ENCODE measurements around the gene TP53TG5.

DNA sequence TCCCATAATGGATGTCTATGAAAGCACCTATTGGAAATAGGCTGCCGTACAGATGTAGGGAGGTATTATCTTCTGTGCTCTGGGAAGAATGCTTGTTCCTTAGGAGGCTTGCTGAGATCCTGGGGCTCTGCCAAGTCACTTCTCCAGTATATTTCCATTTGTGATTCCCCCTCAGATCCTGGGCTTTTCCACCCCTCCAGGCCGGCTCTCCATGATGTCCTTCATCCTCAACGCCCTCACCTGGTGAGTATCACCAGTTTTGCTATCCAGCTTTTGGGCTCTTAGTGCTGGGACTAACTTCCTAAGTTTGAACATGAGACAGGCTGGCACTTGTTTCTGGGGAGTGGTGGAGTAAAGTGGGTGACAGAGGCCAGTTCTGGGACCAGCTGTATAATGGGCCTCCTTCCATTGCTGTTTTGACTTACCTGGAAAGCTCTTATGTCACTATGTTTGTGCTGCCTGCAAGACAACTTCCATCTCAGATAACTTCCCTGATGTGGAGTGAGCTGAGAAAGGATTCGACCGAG, 12.6 kb downstream of the TP53TG5 start:
- no peak for TF ChIP-seq NR2C1 (IDR thresholded peaks at IDR 0.05)
- TF ChIP-seq, protein P1, sequence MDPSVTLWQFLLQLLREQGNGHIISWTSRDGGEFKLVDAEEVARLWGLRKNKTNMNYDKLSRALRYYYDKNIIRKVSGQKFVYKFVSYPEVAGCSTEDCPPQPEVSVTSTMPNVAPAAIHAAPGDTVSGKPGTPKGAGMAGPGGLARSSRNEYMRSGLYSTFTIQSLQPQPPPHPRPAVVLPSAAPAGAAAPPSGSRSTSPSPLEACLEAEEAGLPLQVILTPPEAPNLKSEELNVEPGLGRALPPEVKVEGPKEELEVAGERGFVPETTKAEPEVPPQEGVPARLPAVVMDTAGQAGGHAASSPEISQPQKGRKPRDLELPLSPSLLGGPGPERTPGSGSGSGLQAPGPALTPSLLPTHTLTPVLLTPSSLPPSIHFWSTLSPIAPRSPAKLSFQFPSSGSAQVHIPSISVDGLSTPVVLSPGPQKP (IDR thresholded peaks at IDR 0.05; ENCODE audit: low read depth, low read length), result no peak
- TF ChIP-seq, protein P2, sequence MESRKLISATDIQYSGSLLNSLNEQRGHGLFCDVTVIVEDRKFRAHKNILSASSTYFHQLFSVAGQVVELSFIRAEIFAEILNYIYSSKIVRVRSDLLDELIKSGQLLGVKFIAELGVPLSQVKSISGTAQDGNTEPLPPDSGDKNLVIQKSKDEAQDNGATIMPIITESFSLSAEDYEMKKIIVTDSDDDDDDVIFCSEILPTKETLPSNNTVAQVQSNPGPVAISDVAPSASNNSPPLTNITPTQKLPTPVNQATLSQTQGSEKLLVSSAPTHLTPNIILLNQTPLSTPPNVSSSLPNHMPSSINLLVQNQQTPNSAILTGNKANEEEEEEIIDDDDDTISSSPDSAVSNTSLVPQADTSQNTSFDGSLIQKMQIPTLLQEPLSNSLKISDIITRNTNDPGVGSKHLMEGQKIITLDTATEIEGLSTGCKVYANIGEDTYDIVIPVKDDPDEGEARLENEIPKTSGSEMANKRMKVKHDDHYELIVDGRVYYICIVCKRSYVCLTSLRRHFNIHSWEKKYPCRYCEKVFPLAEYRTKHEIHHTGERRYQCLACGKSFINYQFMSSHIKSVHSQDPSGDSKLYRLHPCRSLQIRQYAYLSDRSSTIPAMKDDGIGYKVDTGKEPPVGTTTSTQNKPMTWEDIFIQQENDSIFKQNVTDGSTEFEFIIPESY (IDR thresholded peaks at IDR 0.05), result no peak

Data from GM12878 (cell line).